ENCODE measurements around the gene PTMS. TPM values are rescaled to one million over a fixed set of nuclear protein-coding genes. Genes with fewer than 3 reads are reported as not detected.
"Not testable (repeated sequence)": the region's sequence is repeated elsewhere in the genome, so short reads cannot be mapped to it uniquely, and the experiment has no call there.

Gene PTMS
- total RNA-seq (2014; rRNA removed; shearing (Covaris generic)) = 87.6 and 105 TPM in 2 replicates

DNA sequence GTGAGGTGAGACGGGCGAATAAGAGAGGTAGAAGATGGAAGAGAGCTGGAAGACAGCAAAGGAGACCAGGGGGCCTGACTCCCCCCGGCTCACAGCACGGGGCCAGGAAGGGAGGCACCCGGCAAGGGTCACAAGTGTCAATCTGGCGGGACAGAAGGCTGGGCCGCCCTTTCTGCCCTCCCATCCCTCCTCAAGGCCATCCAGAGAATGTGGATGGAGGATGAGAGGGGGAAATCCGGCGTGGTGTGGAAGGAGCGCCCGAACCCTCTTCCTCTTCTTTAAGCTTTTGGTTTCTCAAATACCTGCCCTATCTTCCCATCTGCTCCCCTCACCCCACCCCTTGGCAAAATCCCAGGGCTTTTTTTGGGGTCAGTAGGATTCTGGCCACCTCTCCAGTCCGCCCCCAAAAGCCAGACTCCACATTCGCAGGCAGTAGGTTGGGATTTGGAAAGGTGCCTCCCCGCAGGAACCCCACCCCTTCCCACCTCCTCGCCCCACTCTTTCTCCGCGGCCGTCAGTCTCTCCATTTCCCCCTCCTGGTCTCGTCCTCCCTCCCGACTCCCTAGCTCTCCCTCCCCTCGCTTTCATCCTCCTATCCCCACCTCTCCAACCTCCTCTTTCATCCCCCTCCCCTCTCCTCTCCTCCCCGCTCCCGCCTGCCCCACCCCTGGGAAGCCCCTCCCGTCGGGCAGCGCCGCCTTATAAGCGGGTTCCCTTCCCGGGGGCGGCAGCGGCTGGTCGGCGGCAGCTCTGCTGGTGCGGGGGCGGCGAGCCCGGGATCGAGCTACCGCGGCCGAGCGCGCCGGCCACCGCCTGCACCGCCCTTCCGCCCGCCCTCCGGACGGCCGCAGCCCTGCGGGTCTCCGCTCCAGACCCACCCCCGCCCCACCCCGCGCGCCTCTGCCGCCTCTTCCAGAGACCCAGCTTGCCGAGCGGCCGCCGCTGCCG is at the start of gene PTMS:
TSS of gene PTMS (plus strand) at position 730 of the 948 bp plus-strand sequence. CDS start 343 bp downstream, outside the sequence.
- peak; percentile 53 for DNase-seq (ENCODE audit: low spot score)

DNA sequence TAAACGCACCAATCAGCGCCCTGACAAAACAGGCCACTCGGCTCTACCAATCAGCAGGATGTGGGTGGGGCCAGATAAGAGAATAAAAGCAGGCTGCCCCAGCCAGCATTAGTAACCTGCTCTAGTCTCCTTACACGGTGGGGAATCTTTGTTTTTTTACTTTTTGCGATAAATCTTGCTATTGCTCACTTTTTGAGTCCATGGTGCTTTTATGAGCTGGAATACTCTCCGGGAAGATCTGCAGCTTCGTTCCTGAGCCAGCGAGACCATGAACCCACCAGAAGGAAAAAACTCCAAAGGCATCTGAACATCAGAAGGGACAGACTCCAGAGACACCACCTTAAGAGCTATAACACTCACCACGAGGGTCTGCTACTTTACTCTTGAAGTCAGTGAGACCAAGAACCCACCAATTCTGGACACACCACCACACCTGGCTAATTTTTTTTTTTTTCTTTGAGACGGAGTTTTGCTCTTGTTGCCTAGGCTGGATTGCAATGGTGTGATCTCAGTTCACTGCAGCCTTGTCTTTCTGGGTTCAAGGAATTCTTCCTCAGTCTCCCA is 49.2 kb upstream of the PTMS start:
- no peak for DNase-seq (ENCODE audit: low spot score)

DNA sequence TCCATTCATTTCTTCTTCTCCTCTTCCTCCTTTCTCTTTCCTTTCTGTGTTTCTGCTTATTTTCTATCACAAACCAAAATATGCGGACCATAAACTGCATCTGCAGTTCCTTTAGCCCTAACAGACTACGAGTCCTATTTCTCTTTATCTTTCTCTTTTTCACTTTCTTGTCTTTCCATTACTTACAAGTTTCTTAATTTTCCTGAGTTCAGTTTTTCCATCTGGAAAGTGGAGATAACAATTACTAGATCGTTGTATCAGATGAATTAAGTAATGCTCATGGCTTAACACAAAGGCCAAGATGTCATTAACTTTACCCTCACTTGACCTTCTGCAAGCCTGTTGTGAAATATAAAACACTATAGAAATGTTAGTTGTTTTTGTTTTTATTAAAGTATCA is 43.3 kb upstream of the PTMS start:
- DNase-seq (ENCODE audit: low spot score) = no peak

DNA sequence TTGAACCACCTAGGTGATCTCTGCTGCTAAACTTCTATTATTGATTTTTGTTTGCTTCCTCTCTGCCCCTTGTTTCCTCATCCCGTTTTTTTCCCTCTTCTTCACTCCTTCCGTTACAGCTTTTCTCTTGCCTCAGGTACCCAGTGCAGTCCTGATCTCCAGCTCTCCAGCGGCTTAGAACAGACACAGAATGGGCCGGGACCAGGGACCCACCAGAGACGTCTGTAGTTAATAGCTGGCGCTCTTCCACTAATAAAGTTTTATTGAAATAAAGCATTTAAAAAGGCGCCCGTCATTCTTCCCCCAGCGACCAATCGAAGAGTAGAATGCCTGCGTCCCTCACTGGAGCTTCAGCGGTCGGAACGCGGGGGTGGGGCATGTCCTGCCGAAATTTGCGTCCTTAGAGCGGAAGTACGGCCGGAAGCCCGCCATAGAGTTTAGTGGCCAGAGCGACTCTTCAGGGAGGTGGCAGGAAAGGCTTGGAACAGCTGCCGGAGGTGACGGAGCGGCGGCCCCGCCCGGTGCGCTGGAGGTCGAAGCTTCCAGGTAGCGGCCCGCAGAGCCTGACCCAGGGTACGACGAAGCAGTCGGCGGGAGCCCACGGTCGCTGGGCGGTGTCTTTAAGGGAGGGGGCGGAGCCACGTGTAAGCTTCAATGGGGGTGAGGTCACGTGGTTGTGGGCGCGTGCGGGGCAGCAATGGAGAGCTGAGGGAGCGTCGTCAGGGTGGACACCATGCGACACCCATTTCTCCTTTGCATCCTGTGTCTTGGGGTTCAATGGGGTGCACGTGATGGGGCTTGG is 42.4 kb upstream of the PTMS start, which contains the start of gene COPS7A:
TSS of gene COPS7A (plus strand) at position 440 of the 802 bp plus-strand sequence. CDS start 611 bp downstream, outside the sequence.
- peak; percentile 97 for DNase-seq (ENCODE audit: low spot score)

- no peak for DNase-seq (ENCODE audit: low spot score)
These were observed 41.8 kb upstream of the PTMS start for GRCh38 chr12:6724409-6724797.

- no peak for DNase-seq (ENCODE audit: low spot score)
These were observed 40.8 kb upstream of the PTMS start for GRCh38 chr12:6725350-6725749.

DNA sequence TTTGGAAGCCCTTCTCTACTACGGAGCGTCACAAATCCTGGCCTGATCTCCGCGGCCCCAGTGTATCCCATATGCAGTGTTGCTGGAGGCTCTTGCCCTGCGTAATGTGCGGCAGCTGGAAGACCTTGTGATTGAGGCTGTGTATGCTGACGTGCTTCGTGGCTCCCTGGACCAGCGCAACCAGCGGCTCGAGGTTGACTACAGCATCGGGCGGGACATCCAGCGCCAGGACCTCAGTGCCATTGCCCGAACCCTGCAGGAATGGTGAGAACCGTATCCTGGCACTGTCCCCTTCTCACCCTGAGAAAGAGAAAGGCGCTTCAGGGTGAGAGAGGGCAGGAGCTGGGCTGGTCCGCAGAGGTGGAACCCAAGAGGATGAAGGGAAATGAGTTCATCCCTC is 37.0 kb upstream of the PTMS start:
- no peak for DNase-seq (ENCODE audit: low spot score)

GRCh38 chr12:6730169-6730568 is 36.0 kb upstream of the PTMS start:
- no peak for DNase-seq (ENCODE audit: low spot score)

GRCh38 chr12:6734506-6735387 is 31.4 kb upstream of the PTMS start:
- no peak for DNase-seq (ENCODE audit: low spot score)

DNA sequence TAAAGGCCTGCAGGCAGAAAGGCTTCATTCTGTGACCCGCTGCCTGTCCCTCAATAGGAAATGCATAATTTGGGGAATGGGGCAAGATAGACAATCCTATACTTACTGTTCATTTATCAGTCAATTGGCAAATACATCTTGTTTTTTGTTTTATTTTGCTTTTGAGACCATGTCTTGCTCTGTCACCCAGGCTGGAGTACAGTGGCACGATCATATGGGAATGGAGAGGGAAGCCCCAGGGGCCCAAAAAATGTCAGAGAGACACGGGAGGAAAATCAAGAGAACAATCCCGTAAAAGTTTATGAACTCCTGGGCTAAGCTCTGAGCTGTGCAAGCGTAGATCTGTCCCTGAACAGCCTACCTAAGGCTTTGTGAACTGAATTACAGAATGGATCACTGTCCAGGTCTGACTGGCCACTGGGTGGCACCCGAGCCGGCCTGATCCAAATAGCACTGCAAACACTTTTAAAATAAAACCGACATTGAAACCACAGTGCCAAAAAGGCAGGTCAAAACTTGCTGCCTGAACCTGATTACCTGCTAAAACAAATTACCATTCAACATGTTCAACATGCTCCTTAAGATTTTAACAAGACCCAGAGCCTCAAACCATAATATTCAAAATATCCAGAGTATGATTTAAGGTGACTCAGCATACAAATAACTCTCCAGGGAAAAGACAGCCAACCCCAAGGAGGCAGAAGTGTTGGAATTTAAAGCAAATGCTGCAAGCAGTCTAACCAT is 30.5 kb upstream of the PTMS start:
- DNase-seq (ENCODE audit: low spot score) = peak; percentile 66

DNA sequence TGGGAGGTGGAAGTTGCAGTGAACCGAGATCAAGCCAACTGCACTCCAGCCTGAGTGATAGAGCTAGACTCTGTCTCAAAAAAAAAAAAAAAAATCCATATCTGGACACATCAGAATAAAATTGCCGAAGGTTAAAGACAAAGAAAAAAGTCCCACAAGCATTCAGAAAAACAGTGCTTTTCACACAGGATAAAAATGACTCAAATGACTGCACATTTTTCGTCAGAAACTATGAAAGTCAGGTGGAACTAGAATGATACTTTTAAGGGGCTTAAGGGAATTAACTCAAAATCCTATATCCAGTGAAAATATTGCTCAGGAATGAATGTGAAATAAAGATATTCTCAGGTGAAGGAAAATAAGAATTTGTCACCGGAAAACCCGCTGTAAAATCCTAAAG is 29.4 kb upstream of the PTMS start:
- no peak for DNase-seq (ENCODE audit: low spot score)

DNA sequence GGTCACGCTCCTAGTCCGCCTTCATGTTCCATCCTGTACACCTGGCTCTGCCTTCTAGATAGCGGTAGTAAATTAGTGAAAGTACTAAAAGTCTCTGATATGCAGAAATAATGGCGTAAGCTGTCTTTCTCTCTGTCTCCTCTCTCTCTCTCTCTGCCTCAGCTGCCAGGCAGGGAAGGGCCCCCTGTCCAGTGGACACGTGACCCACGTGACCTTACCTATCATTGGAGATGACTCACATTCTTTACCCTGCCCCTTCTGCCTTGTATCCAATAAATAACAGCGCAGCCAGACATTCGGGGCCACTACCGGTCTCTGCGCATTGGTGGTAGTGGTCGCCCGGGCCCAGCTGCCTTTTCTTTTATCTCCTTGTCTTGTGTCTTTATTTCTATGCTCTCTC is 24.1 kb upstream of the PTMS start:
- DNase-seq (ENCODE audit: low spot score) = not testable (repeated sequence)

DNA sequence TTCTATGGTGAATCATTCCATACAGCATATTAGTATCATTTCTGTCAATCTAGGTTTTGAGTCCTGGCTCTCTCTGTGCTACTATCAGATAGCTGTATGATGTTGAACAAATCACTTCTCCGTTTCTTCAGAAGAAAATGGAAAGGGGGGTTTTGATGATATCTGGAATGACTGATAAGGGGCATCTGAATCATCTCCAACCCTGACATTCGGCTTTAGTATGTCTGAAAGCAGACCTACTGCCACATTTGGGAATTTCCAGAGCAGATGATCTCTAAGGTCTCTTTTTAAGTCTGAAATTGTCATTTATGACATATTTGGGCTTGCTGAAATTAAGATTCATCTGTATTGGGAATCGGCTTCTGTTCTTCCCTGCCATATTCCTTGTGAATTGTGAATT is 23.3 kb upstream of the PTMS start:
- DNase-seq (ENCODE audit: low spot score) = no peak

- not testable (repeated sequence) for DNase-seq (ENCODE audit: low spot score)
These were observed 22.9 kb upstream of the PTMS start for GRCh38 chr12:6743300-6743699.

DNA sequence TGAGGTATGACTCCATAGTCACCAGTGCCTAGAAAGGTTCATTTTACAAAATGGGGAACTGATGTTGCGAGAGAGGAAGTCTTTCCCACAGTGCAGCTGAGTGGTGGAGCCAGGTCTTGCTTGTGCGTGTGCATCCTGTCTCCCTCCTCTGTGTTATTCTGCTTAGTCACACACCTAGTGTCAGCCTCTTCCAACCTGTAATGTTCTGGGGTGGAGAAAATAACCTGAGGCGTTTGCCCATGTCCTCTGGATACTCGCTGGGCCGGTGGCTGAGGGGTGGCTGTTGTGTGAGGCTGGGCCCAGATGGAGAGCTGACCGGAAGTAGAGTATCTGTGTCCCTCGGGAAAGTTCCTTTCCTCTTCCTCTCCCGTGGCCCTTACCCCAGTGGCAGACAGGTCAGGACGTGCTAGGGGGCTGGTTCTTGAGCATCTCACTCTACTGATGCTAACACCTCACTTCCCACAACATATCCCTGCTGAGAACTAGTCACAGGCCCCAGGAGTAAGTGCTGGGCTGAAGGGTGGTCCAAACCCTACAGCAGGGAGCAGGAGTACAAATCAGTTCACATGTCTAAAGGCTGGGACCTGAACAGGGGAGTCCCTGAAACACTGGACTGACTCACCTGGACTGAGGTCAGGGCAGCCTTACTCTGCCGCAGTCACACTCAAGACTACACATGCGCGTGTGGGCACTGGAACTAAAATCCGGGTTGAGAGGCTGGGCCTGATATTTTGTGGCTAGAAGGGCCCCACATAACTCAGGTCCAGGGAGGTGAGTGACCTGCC is 20.2 kb upstream of the PTMS start:
- DNase-seq (ENCODE audit: low spot score) = no peak

DNA sequence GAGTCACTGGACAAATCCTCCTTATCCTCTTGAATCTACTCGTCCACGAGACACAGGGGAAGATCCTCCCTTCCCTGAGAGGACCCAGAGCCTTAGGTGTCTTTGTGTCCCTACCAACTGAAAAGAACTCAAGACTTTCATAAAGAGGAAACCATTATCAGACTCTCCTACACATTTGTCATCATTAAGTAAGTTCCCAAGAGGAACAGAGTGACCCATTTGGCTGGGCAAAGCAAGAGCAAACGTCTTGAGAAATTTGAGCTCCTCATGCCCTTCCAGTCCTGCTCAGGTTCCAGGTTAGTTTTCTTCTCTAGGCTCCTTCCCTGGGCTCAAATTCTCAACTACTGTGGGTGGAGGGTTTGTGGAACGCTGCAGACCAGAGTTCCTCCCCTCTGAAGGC is 18.9 kb upstream of the PTMS start:
- no peak for DNase-seq (ENCODE audit: low spot score)

GRCh38 chr12:6748761-6749160 is 17.4 kb upstream of the PTMS start:
- DNase-seq (ENCODE audit: low spot score) = no peak

- no peak for DNase-seq (ENCODE audit: low spot score)
These were observed 15.7 kb upstream of the PTMS start for GRCh38 chr12:6750506-6750905.

- DNase-seq (ENCODE audit: low spot score) = no peak
These were observed 14.4 kb upstream of the PTMS start for GRCh38 chr12:6751767-6752166.

Data from HT-29 (cell line).